OCI-LY3 (cell line): ENCODE results near the gene MEX3B.

Experiments used
- CTCF ChIP-seq: fragments of 200-600, 300-600 bp; sonication (generic); IDR thresholded peaks from 2 replicates; pipeline ENCODE4 v1.5.1; 2014; ENCODE audit warnings: antibody characterized with exemption, low read length, low read depth
- EZH2phosphoT487 ChIP-seq: fragments of 200-600 bp; shearing (Covaris generic); IDR thresholded peaks from 2 replicates; pipeline ENCODE4 v1.6.1; 2018; ENCODE audit warnings: antibody characterized with exemption, mixed run types, low read depth

GRCh38 chr15:82066455-82066854 is 20.6 kb upstream of the MEX3B start:
- TF ChIP-seq CTCF (no peak), EZH2phosphoT487 (no peak)
